ENCODE data around the gene GSTK1.
"Not testable (repeated sequence)": the region's sequence is repeated elsewhere in the genome, so short reads cannot be mapped to it uniquely, and the experiment has no call there.

Gene GSTK1

DNA sequence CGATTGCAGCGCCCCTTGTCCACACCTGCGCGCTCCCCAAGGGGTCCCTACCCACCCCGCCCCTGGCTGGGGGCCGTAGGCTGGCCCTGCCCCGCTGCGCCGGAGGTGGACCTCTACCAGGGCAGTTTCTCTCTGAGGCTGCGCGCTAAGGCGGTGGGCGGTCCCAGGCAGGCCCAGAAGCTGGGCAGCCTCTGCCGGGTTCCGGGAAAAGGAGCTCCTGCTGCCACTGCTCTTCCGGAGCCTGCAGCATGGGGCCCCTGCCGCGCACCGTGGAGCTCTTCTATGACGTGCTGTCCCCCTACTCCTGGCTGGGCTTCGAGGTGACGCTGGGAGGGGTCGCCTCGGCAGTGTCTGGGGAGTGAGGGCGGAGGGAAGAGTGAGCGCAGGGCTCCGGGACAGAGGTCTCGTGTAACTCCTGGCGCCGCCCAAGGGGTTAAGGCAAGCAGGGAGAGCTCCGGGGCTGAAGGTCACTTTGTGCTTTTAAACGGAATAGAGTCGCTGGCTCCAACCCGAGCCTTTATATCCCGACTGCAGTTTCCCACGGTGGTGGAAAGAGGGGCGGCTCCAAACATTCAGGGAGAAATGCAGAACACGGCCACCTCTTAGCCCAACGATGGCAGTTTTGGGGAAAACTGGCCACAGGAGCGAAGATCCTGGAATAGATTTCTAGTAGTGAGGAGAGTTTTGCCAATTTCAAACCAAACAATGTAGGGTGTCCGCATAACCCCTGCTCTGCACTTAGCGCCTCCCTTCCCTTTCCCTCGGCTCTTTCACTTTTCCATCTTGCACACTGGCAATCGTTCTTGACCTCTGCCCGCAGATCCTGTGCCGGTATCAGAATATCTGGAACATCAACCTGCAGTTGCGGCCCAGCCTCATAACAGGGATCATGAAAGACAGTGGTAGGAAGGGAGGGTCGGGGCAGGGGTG, at the start of gene GSTK1:
Gene GSTK1 (plus strand): TSS at position 176 of the 930 bp plus-strand sequence. CDS start 73 bp downstream, at position 249.
- DNase-seq (ENCODE audit: extremely low read depth in 1 of 2, low read depth in 1 of 2): peak; percentile 39 to 66

- DNase-seq (ENCODE audit: extremely low read depth in 1 of 2, low read depth in 1 of 2): not testable (repeated sequence)
These were observed 49.8 kb upstream of the GSTK1 start for GRCh38 chr7:143213478-143213877.

GRCh38 chr7:143214789-143215679, 48.2 kb upstream of the GSTK1 start:
- DNase-seq (ENCODE audit: extremely low read depth in 1 of 2, low read depth in 1 of 2): peak; percentile 11 to 18

- no peak for DNase-seq (ENCODE audit: extremely low read depth in 1 of 2, low read depth in 1 of 2)
These were observed 47.1 kb upstream of the GSTK1 start for GRCh38 chr7:143216151-143216550.

GRCh38 chr7:143216686-143217085, 46.6 kb upstream of the GSTK1 start:
- DNase-seq (ENCODE audit: extremely low read depth in 1 of 2, low read depth in 1 of 2): no peak

- no peak for DNase-seq (ENCODE audit: extremely low read depth in 1 of 2, low read depth in 1 of 2)
These were observed 45.4 kb upstream of the GSTK1 start for GRCh38 chr7:143217806-143218205.

DNA sequence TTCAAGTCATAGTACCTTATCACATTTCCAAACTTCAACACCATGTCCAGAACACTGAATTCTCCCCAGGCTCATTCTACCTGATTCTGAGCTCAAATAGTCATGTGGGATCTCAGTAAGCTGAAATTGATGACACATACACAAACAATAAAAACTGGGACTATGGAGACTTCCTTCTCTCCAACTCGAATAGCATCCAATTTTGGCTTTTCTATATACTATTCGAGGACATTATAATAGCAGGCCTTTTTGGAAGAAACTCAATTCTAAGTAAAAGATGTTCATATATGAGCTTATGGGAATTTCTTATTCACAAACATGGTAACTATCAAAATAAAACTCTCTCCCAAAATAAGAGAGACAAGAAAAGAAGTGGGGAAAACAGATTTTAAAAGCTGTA, 42.0 kb upstream of the GSTK1 start:
- no peak for DNase-seq (ENCODE audit: extremely low read depth in 1 of 2, low read depth in 1 of 2)

DNA sequence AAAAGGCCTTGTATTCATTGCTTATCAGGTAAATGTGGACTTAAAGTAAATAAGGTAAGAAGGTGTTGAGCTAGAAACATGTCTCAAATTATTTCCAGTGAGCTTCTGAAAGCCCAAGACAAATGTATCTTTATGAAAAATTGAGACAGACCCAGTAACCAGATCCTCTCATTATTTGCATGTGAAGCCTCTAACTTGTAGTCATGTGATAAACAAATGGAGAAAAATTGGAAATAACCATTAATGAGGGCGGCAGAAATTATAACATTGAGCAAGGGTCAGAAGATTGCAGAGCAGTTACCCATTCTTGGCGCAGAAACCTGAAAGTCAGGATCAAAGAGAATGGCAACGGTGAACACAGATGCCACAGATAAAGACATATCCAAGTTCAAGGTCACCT, 41.5 kb upstream of the GSTK1 start, which contains the start of gene TAS2R40:
Gene TAS2R40 (plus strand): TSS at position 301 of the 400 bp plus-strand sequence. CDS start 42 bp downstream, at position 343.
- no peak for DNase-seq (ENCODE audit: extremely low read depth in 1 of 2, low read depth in 1 of 2)

DNA sequence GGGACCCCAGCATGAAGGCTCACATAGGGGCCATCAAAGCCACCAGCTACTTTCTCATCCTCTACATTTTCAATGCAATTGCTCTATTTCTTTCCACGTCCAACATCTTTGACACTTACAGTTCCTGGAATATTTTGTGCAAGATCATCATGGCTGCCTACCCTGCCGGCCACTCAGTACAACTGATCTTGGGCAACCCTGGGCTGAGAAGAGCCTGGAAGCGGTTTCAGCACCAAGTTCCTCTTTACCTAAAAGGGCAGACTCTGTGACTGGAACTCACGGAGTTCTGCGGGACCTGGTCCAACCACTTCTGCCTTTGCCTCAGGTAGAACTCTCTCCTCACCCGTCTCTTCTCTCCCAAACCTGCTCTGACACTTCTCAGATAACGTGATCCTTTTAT, 40.5 kb upstream of the GSTK1 start:
- no peak for DNase-seq (ENCODE audit: extremely low read depth in 1 of 2, low read depth in 1 of 2)

GRCh38 chr7:143223784-143224183, 39.5 kb upstream of the GSTK1 start:
- DNase-seq (ENCODE audit: extremely low read depth in 1 of 2, low read depth in 1 of 2): no peak

- DNase-seq (ENCODE audit: extremely low read depth in 1 of 2, low read depth in 1 of 2): no peak
These were observed 38.2 kb upstream of the GSTK1 start for GRCh38 chr7:143225047-143225446.

GRCh38 chr7:143227806-143228205, 35.4 kb upstream of the GSTK1 start:
- no peak for DNase-seq (ENCODE audit: extremely low read depth in 1 of 2, low read depth in 1 of 2)

GRCh38 chr7:143229054-143229790, 34.0 kb upstream of the GSTK1 start:
- no peak for DNase-seq (ENCODE audit: extremely low read depth in 1 of 2, low read depth in 1 of 2)

GRCh38 chr7:143230602-143231457, 32.4 kb upstream of the GSTK1 start:
- no peak for DNase-seq (ENCODE audit: extremely low read depth in 1 of 2, low read depth in 1 of 2)

GRCh38 chr7:143233816-143234532, 29.3 kb upstream of the GSTK1 start:
- no peak for DNase-seq (ENCODE audit: extremely low read depth in 1 of 2, low read depth in 1 of 2)

GRCh38 chr7:143234533-143234875, 28.7 kb upstream of the GSTK1 start:
- DNase-seq (ENCODE audit: extremely low read depth in 1 of 2, low read depth in 1 of 2): no peak

- DNase-seq (ENCODE audit: extremely low read depth in 1 of 2, low read depth in 1 of 2): no peak
These were observed 27.7 kb upstream of the GSTK1 start for GRCh38 chr7:143235561-143235960.

- no peak for DNase-seq (ENCODE audit: extremely low read depth in 1 of 2, low read depth in 1 of 2)
These were observed 26.7 kb upstream of the GSTK1 start for GRCh38 chr7:143236408-143236990.

- DNase-seq (ENCODE audit: extremely low read depth in 1 of 2, low read depth in 1 of 2): no peak
These were observed 25.9 kb upstream of the GSTK1 start for GRCh38 chr7:143237366-143237765.
